Mucosa of gallbladder (tissue), 1 donor: ENCODE results near the gene TNS1. TPM values are rescaled to one million over a fixed set of nuclear protein-coding genes. Genes with fewer than 3 reads are reported as not detected.
A peak's percentile ranks its signal among the peaks of the same experiment; 100 is the strongest.

Source experiments
- DNase-seq: peaks from one replicate; pipeline ENCODE4 v3.0.0-alpha.2; 2020; ENCODE audit warnings: low spot score
- total RNA-seq: library from RNA; stranded (reverse); gene quantifications from one replicate; pipeline ENCODE4 v1.2.1, GENCODE V29; 2021
- donor health status: DM: no; HTN: no; CAD: no.

The TNS1 gene
- total RNA-seq, 1 donor from 2014 or later: 469 TPM

DNA sequence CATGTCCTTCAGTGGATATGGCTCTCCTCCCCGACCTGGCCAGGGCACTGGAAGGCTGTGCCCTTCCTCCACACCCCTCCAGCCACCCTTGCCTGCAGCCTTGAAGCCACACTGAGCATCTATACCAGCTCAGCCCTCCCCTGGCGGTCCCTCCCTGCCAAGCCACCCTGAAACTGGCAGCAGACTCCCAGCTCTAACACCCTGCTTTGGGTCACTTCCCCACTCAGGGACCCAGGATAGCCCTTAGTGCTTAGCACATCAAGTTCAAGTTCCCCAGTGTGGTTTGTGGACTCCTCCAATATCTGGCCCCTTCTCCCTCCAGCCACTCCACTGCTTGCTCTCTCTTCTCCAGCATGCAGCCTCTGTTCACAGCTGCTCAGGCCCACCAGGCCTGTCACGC is 89.4 kb downstream of the TNS1 start:
- no peak for DNase-seq

DNA sequence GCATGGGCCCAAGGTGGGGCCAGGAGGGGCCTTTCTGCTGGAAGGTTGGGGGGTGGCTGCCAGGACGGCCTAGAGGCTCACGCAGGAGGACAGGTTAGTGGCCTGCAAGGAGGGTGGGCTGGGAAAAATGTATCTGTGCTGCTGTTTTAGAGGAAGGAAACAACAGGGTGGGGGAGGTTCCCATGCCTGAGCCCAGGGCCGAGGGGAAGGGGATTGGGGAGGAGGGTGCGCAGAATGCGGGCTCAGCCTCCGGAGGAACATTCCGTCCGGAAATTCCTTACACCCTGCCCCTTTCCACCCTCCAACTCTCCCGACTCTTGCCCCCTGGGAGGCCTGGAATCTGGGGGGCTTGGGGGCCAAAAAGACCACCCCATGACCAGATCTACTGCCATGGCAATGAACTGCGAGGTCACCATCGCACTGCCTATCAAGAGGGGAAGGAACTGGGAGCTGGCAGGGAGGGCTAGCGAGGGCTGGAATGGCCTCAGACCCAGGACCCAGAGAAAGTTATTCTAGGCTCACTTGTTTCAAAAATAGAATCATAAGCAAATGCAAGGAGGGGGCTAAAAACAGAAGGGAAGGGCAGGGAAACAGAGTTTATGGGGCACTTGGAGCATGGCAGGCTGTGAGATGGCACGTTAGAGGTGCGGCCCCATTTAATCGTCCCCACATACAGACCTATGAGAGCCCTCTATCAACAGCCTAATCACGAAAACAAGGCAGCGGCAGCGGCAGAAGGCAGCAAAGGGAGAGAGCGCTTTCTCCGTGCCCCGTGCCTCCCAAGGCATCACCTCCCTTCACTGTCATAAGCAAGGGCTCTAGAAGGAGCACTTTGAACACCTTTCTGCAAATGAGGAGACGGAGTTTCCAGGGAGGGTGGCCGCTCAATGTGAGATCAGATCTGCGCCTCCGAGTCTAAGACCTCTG is 90.4 kb downstream of the TNS1 start:
- DNase-seq: no peak

GRCh38 chr2:217911283-217912097 is 91.3 kb downstream of the TNS1 start:
- DNase-seq: no peak

DNA sequence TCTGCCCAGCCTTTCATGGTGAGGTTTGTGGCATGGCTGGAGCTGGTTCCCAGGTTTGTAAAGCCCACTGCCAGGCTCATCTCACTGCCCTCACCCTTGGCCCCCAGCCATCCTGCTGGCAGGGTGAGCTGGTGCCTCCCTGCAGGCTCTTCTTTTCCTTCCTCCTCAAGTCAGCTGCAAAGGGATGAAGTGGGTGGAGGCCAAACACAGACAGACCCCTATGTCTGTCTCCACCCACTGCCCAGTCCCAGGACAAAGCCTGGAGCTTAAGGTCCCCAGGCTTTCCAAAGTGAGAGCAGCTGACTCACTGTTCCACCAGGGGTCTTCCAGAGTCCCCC is 92.0 kb downstream of the TNS1 start:
- no peak for DNase-seq

- DNase-seq: no peak
These were observed 93.5 kb downstream of the TNS1 start for GRCh38 chr2:217909156-217909820.

GRCh38 chr2:217908544-217908943 is 94.3 kb downstream of the TNS1 start:
- no peak for DNase-seq

- DNase-seq: no peak
These were observed 95.5 kb downstream of the TNS1 start for GRCh38 chr2:217907266-217907665.

GRCh38 chr2:217906798-217907197 is 96.0 kb downstream of the TNS1 start:
- DNase-seq: no peak

DNA sequence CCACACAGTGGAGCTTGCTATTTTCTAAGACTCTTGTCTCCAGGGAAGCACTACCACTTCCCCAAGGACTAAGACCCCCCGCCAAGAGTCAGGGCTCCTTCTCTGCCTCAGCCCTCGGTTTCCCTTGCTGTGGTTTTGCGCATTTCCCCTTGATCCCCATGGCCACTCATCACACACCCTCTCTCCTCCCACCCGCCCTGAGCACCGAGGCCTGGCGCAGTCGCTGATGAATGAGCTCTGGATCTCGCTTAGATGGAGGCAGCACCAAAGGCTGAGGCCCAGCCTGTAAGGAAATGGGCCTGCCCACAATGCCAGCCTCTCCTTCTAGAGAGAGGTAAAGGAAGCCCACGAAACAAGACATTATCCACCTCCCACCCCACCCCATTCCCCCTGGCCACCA is 96.9 kb downstream of the TNS1 start:
- no peak for DNase-seq

DNA sequence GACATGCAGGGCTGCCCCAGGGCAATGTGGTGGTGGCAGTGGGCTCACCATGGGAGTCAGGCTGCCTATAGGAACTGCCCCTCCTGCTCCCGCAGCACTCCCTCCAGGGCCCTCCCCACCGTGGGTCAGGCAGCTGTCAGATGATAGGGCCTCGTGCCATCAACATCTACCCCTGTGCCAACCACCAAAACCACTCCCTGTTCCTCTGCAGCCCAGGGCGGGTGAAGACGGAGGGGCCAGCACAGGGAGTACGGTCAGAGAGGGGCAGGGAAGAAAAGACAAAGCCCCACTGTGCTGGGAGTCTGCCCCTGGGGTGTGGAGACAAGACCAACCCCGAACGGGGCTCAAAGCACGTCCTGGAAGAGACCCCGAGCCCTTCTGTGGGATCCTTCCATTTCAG is 97.4 kb downstream of the TNS1 start:
- no peak for DNase-seq

- no peak for DNase-seq
These were observed 98.2 kb downstream of the TNS1 start for GRCh38 chr2:217904614-217904965.

GRCh38 chr2:217903859-217904613 is 98.8 kb downstream of the TNS1 start:
- peak; percentile 79 for DNase-seq

DNA sequence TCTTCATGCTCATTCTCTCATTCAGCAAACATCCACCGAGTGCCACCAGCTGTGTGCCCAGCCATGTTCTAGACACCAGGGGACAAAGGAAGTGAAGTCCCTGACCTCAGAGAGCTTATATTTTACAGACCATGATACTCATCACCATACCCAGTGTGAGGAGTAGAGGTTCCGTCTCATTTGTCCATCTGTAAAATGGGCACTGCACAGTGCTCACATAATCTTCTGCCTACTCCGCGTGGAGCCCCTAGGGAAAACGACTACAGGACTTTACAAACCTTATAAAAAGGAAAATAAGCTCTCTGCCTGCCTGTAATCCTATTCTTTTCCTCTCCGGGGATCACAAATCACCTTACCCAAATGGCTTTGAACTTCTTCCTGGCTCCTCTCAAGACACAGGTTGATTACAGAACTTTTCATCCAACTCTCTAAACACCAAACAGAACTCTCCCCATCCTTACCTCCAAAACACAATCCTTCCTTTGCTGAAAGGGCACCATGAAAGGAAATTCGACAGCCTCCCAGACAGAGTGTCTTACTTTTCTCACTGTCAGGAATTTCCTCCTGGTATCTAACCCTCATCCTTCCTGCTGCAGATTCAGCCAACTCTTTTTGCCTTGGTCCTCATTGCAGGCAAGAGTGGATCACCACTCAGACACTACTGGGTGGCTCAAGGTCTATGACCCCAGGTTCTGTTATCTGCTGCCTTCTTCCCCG is 99.5 kb downstream of the TNS1 start:
- DNase-seq: no peak

DNA sequence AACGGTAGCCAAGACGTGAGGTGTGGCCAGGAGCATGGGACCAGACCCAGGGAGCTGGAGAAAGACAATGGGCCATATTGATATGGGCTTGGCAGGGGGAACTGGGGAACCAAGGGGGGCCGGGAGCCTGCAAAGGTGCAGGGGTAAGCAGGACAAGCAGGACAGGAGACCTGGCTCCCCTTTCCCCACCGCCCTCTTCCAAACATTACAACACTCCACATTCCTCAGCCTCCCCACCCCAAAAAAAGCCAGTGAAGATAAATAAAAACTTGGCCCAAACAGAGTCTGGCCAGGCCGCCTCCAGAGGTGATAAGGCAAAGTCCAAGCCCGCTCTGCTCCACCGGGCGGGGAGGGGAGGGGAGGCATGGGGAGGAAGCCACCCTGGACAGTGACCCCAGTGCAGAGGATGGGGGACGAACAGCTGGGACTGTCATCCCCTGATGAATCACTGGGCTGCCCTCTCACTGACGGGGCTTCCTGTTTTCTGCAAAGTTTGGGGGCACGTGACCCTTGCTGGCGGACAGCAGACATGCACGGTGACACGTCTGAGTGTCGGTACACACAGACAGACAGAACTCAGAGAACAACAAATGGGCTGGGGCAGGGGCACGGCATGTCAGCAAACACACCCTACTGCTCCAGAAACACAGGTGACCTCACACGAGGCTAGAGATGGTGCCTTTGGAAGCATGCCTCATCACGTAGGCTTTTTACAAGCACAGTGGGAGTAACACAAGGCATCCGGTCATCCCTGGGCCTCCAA is 100.2 kb downstream of the TNS1 start:
- peak; percentile 93 for DNase-seq

DNA sequence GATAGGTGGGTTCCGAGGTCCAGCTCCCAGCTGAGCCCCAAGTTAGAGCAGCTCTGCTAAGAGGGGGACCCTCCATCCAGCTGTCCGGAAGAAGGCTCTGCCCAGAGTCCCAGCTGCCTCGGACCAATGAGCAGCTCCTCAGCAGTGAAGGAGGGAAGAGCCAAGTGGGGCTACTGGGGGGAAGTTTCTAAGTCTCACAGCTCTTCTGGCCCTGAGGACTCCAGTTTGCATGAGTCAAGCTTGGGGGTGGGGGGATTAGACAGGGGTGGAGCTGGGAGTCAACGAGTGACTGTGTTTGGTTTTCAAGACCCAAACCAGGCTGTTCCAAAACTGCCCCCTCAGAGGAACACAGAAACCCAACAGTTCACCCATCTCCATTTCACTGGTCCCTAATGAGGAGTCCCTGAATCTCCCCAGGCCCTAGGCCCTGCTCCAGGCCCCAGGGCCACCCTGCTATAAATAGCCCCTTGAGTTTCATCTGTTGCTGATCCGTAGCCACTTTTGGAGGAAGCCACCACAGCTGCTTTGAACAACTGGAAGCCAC is 100.9 kb downstream of the TNS1 start:
- DNase-seq: no peak

DNA sequence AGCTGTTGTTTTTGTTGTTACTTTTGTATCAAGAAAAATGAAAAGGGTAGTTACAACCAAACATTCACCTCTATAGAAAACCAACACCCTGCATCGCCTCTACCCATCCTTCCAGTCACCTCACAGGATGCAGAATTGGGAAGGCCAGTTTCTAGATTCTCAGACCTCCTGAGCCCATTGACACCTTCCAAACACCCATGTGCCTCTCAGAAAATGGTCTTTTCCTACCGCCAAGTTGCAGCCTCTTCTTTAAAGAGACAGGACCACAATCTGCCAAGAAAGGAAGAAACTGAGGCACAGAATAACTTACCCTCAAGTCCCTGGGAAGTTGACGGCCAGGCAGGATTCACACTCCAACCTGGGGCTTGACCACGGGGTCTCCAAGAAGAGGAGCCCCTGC is 101.4 kb downstream of the TNS1 start:
- DNase-seq: no peak

DNA sequence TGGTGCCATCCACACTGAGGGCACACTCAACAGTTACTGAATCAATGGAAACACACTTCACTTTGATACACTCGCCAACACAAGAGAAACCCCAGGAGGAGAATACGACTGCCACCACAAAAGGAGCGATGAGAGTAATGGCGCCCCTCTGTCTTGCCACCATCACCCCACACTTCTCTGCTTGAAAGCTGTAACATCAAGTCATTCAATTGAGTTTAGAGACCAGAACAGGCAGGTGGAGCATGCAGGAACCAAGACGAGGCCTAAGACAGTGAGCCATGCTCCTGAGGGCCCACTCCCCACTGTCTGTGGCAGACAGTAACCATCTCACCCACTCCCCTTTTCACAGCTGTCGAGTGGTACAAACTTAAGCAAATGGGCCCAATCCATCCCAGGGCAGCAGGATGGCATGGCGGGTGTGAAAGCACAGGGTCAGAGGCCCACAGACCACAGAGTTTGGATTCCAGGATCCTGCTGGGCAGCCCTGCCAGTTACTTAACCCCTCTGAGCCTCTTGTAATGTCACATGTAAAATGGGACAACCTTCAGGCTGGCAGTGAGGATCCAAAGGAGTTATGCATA is 101.9 kb downstream of the TNS1 start:
- DNase-seq: no peak

- DNase-seq: no peak
These were observed 102.6 kb downstream of the TNS1 start for GRCh38 chr2:217900010-217900779.
